ENCODE results near the gene PEX11A. TPM values are rescaled to one million over a fixed set of nuclear protein-coding genes. Genes with fewer than 3 reads are reported as not detected.
A peak's percentile ranks its signal among the peaks of the same experiment; 100 is the strongest.

PEX11A gene
- total RNA-seq, 2 experiments from 2014 or later, result 2.4 to 2.8 TPM

DNA sequence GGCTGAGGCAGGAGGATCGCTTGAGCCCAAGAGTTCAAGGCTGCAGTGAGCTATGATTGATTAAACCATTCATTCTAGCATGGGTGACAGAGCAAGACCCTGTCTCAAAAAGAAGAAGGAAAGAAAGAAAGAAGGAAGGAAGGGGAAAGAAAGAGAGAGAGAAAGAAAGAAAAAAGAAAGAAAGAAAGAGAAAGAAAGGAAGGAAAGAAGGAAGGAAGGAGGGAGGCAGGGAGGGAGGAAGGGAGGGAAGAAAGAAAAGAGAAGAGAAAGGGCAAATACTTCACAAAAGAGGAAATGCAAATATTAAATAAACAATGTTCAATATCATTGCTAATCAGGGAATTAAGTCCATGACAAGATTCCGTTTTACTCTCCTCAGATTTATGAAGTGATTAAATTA, 31.3 kb downstream of the PEX11A start:
- H3K4me3 Mint-ChIP-seq, result no peak overlapping the region
- no peak overlapping the region for H3K27ac Mint-ChIP-seq
- H3K27me3 Mint-ChIP-seq, result peaks cover 61% of the 10 kb centered on the region
- ChIA-PET CTCF (interaction anchor here (0.6 to 1.5 kb wide), 3 partner anchors 12 to 207 kb away, joined by 3 read pairs; no protein-coding TSS in a partner anchor), POLR2A (no interaction called here)
- no peaks in the 10 kb centered on the region for H3K36me3 Mint-ChIP-seq (ENCODE audit: low read depth)
- DNase-seq, result no peak
- H3K9me3 Mint-ChIP-seq, result no peaks in the 10 kb centered on the region
- H3K4me1 Mint-ChIP-seq, result peaks cover 13% of the 10 kb centered on the region

DNA sequence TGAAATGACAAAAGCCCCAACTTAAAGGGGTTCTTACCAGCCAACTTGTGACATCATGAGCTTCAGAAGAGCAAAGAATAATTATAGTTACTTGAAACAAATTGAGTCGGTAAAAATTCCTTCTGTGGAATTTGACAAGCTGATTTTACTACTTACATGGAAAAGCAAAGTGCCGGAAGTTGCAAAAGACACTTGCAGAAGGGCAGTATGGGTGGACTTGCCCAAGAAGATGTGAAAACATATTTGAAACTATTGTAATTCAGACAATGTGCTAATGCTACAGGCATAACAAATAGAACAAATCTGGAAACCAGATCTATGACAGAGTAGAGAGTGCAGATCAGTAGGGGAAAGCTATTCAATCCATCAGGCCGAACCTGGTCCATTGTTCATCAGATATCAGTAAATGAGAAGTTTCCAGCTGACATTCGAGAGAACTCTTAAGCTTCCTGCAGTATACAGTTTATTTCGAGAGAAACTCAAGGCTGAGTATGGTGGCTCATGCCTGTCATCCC, 32.8 kb downstream of the PEX11A start:
- ChIA-PET POLR2A (no interaction called here), CTCF (interaction anchor here (0.8 to 2.4 kb wide), 3 partner anchors 10 to 15 kb away, joined by 3 to 5 read pairs (median 3); no protein-coding TSS in a partner anchor)
- no peak overlapping the region for H3K27ac Mint-ChIP-seq
- H3K9me3 Mint-ChIP-seq, result no peaks in the 10 kb centered on the region
- H3K27me3 Mint-ChIP-seq, result peaks cover 63% of the 10 kb centered on the region
- no peak overlapping the region for H3K4me3 Mint-ChIP-seq
- peaks cover 14% of the 10 kb centered on the region for H3K4me1 Mint-ChIP-seq
- no peaks in the 10 kb centered on the region for H3K36me3 Mint-ChIP-seq (ENCODE audit: low read depth)
- no peak for DNase-seq

DNA sequence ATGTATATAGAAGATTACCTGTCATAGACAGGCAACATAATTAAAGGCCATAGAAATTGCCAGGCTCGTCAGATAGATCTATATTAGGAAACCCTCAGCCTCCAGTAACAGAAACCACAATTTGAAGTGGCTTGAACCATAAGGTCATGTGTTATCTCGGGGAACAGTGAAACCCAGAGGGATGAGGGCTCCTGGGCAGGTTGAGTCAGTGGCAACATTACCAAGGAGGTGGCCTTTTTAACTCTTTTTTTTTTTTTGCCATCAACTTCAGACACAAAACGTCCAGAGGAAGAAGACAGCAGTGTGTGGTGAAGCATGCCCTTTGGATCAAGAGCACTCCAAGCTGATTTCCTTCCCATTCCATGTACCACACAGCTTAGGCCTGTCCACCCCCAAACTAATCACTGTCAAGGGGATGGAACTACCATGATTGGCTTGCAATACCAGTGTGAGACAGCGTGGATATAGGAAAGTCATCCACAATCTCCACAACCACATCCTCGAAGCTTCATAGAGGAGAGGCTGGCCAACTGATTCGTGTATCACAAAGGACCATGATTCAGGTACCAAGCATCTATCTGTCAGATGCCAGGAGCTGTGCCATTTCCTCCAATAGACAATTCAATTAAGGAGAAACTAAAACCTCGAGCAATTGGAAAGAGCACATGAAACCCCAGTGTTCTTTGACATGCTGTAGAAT, 34.3 kb downstream of the PEX11A start:
- POLR2A ChIA-PET, result no interaction called here
- no peak overlapping the region for H3K4me3 Mint-ChIP-seq

DNA sequence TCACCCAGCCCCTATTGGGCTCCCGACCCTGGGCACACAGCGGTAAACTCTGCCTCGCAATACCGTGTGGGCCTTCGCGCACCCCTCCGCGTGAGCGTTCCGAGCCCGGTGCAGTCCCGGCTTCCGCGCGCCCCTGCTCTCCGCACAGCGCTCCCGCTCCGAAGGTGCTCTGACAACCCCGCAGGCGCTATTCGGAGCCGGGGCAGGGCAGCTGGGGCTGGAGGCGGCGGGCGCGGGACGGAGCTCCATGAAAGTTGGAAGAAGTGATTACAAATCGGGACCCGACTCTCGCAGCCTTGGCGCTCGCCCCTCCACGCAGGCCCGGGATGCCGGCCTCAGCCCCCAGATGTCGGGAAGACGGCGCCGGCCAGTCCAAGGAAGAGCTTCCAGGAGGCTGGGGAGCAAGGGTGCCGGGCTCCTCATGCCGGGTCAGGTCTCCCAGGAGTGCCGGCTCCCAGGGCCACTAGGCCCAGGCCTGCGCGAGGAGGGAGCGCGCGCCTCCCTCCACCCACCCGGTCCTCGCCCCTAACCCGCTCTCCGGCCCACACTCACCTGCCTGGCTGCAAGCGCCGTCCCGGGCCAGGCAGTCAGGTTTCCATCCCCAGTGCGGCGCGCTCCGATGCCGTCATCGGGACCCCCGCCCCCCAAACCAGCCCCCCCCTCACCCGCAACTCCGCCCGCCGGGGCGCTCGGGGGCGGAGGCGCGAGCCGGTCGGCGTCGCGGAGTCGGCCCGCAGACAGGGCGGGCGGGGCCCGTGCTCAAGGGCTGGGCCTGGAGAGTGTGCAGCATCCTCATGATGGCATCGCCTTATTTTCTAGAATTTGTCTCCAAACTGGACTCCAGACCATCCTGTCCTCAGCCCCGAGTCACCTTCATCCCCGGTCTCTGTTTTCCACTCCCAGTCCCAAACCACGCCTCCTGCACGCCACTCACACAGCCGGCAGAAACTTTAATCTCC, 35.4 kb downstream of the PEX11A start, which contains the start of gene KIF7:
TSS of gene KIF7 (minus strand) at position 621 of the 959 bp plus-strand sequence. CDS start 2,537 bp downstream, outside the sequence.
- Mint-ChIP-seq H3K27ac (no peak within 1 kb of the TSS), H3K4me1 (peaks cover 14% of the 10 kb centered on the region), H3K9me3 (no peaks in the 10 kb centered on the region), H3K27me3 (peaks cover 51% of the 10 kb centered on the region), H3K36me3 (ENCODE audit: low read depth) (no peaks in the 10 kb centered on the region), H3K4me3 (peak within 1 kb of the TSS; percentile 9)
- no peak for DNase-seq
- ChIA-PET CTCF (no interaction called here), POLR2A (interaction anchor here (0.6 kb wide), 1 partner anchor 9 kb away, joined by 3 read pairs; no protein-coding TSS in a partner anchor)

More for the DNA sequence above, 34.3 kb downstream of the PEX11A start:
- no peaks in the 10 kb centered on the region for H3K9me3 Mint-ChIP-seq
- CTCF ChIA-PET, result interaction anchor here (2.4 kb wide), 1 partner anchor 10 kb away, joined by 5 read pairs; no protein-coding TSS in a partner anchor
- H3K27me3 Mint-ChIP-seq, result peaks cover 58% of the 10 kb centered on the region
- DNase-seq, result no peak
- H3K27ac Mint-ChIP-seq, result no peak overlapping the region
- no peaks in the 10 kb centered on the region for H3K36me3 Mint-ChIP-seq (ENCODE audit: low read depth)
- peaks cover 14% of the 10 kb centered on the region for H3K4me1 Mint-ChIP-seq

DNA sequence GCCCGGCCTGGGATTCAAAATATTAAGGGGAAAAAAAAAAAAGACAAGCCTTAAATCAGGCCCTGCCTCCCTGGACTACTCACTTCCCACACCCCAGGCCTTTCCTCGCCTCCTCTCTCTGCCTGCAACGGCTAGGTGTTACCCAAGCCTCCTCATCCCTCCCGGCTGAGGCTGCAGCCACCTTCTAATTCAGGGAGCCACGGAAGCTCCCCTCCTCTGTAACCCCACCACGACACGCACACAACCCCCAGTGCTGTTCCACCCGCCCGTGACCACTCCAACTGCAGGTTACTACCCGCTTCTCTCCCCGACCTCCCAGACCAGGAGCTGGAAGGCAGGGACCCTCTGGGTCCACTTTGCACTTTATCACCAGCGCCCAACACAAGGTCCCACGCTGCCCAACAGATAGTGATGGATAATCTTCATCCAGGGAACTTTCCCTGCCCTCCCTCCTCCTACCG, 36.2 kb downstream of the PEX11A start:
- no peak for DNase-seq
- CTCF ChIA-PET, result no interaction called here
- Mint-ChIP-seq H3K27me3 (peaks cover 48% of the 10 kb centered on the region), H3K9me3 (no peaks in the 10 kb centered on the region), H3K4me3 (peak overlapping the region; percentile 9), H3K36me3 (ENCODE audit: low read depth) (no peaks in the 10 kb centered on the region), H3K4me1 (peaks cover 14% of the 10 kb centered on the region), H3K27ac (no peak overlapping the region)
- POLR2A ChIA-PET, result interaction anchor here (0.6 kb wide), 1 partner anchor 9 kb away, joined by 3 read pairs; no protein-coding TSS in a partner anchor

DNA sequence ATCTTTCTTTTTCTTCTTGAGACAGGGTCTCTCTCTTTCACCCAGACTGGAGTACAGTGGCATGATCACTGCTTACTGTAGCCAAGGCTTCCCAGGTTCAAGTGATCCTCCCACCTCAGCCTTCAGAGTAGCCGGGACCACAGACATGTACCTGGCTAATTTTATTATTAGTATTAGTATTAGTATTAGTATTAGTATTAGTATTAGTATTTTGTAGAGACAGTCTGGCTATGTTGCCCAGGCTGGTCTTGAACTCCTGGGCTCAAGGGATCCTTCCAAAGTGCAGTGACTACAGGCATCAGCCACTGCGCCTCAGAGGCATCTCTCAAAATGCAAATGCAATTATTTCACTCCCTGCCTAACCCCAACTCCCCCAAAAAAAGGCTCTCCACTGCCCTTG, 37.0 kb downstream of the PEX11A start:
- Mint-ChIP-seq H3K27me3 (peaks cover 42% of the 10 kb centered on the region), H3K9me3 (no peaks in the 10 kb centered on the region)
- CTCF ChIA-PET, result no interaction called here

DNA sequence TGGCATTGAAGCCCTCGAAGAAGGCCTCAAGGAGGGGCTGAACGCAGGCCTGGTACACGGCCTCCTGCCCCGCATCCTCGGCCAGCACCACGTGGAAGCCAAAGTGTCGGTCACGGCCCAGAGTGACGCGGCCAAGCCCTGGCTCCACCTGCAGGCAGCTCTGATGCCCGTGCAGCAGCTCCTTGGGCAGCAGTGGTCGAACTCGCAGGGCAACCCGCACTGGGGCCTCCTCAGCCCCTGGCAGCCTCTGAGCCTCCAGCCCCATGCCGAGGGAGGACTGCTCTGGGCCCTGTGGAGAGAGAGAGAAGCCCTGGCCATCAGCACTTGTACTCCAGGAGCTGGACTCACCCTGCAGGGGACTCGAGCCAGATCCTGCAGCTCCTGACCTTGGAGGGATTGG, 37.9 kb downstream of the PEX11A start:
- Mint-ChIP-seq H3K4me1 (peaks cover 14% of the 10 kb centered on the region), H3K36me3 (ENCODE audit: low read depth) (no peaks in the 10 kb centered on the region), H3K4me3 (no peak overlapping the region), H3K27ac (no peak overlapping the region), H3K27me3 (peaks cover 37% of the 10 kb centered on the region), H3K9me3 (no peaks in the 10 kb centered on the region)
- POLR2A ChIA-PET, result no interaction called here
- CTCF ChIA-PET, result no interaction called here
- DNase-seq, result no peak

More for the DNA sequence above, 37.0 kb downstream of the PEX11A start:
- Mint-ChIP-seq H3K27ac (no peak overlapping the region), H3K4me1 (peaks cover 14% of the 10 kb centered on the region), H3K4me3 (no peak overlapping the region), H3K36me3 (ENCODE audit: low read depth) (no peaks in the 10 kb centered on the region)
- POLR2A ChIA-PET, result no interaction called here
- DNase-seq, result no peak

DNA sequence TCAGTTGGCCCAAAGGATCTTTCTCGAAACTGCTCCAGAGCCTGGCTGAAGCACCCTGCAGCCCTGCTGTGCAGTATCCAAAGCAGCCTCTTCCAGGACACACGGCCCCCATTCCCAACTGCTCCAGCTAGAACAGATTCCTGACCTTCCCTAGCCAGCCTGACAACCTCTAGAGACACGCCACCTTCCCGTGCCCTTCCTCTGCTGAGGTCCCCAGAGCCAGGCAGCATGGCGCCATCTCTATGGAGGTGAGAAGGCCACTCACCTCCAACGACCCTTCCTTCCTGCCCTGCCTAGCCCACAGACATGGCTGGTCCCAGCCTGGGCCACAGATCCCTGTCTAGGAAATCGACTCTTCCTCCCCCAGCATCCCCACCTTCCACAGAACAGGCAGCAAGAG, 38.4 kb downstream of the PEX11A start:
- no peaks in the 10 kb centered on the region for H3K36me3 Mint-ChIP-seq (ENCODE audit: low read depth)
- H3K27ac Mint-ChIP-seq, result no peak overlapping the region
- no peak for DNase-seq
- peaks cover 14% of the 10 kb centered on the region for H3K4me1 Mint-ChIP-seq
- CTCF ChIA-PET, result no interaction called here
- POLR2A ChIA-PET, result no interaction called here
- H3K27me3 Mint-ChIP-seq, result peaks cover 33% of the 10 kb centered on the region
- no peak overlapping the region for H3K4me3 Mint-ChIP-seq
- no peaks in the 10 kb centered on the region for H3K9me3 Mint-ChIP-seq

DNA sequence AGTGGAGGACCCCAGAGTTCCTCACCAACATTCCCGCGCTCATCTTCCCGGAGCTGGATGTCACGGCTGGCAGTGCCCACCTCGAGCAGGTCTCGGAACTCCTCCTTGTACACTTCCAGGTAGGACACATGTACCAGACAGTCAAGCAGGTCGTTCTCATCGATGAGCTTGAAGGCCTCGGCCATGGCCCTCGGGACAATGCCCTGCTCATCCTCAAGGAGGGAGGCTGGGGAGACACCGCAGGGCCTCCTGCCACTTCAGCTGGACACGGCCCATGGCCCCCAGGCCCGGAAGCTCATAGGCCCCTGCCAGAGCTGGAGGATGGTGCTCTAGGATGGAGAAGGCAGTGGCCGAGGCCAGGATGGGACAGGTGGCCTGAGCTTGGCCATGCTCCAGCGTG, 40.8 kb downstream of the PEX11A start:
- POLR2A ChIA-PET, result no interaction called here
- no peak overlapping the region for H3K4me3 Mint-ChIP-seq
- DNase-seq, result no peak
- CTCF ChIA-PET, result no interaction called here
- H3K4me1 Mint-ChIP-seq, result peaks cover 5% of the 10 kb centered on the region
- H3K27me3 Mint-ChIP-seq, result peaks cover 16% of the 10 kb centered on the region
- H3K27ac Mint-ChIP-seq, result no peak overlapping the region
- H3K9me3 Mint-ChIP-seq, result no peaks in the 10 kb centered on the region
- no peaks in the 10 kb centered on the region for H3K36me3 Mint-ChIP-seq (ENCODE audit: low read depth)

DNA sequence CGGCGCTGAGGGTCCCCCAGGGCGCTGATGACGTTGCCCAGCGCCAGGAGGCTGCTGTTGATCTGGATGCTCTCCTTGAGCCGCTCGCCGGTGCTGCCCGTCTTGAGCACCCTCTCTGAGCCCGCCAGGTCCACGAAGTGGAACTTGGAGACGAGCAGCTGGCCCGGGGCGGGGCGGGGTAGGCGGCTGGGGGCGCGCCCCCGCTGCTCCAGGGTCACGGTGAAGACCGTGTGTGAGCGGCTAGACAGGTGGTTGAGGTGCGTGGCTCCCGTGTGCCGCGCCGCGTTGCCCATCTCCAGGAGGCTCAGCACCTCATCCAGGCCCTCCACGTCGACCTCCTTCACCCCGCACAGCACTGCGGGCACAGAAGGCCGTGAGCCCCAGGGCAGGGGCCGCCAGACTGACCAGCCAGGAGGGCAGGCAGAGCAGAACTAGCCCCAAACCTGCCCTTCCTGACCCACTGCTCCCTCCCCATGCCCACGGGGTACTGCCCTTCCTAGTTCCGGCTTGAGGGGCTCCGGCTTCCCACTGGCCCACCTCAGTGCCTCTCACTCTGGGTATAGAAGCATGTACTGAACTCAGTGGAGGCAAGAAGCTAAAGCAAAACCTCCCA, 41.4 kb downstream of the PEX11A start:
- Mint-ChIP-seq H3K4me1 (no peaks in the 10 kb centered on the region), H3K27me3 (peaks cover 10% of the 10 kb centered on the region), H3K9me3 (no peaks in the 10 kb centered on the region), H3K27ac (no peak overlapping the region), H3K36me3 (ENCODE audit: low read depth) (no peaks in the 10 kb centered on the region), H3K4me3 (no peak overlapping the region)
- POLR2A ChIA-PET, result no interaction called here
- CTCF ChIA-PET, result interaction anchor here (1.6 kb wide), 1 partner anchor 91 kb away, joined by 3 read pairs; no protein-coding TSS in a partner anchor
- DNase-seq, result no peak

DNA sequence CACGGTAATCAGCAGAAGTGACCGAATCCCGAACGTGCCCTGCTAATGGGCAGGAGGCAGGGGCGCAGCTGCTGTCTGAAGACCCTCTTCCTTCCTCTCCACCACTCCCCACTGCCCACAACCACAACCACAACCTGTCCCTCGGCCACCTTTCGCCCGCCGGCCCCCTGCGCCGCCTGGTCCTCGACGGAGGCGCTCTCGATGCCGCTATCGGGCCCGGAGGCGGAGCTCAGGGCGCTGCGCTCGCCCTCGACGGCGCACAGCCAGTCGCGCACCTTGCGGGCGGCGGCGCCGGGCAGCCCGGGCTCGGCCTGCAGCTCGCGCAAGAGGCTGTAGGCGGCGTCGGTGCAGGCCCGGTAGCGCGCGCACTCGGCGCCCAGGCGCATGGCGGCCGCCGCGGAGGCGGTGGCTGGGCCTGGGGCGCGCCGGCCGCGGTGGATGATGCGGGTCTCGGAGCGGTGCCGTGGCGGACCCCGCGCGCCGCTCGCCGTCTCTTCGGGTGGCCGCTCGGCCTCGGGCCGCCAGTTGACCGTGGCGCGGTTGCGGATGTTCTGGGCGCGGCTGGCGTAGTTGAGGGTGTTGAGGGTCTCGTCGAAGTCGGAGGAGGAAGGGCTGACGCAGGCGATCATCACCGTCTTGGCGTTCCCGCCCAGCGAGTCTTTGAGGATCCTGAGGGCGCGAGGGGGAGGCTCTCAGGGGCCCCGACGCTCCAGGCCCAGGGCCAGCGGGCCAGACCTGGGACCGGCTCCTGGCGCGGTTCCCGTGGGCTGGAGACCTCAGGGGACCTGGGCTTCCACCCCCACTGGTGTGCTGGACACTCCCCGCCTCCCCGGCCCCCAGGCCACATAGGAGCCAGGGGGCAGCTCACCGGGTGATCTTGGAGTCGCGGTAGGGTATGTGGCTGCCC, 42.2 kb downstream of the PEX11A start:
- H3K27ac Mint-ChIP-seq, result no peak overlapping the region
- DNase-seq, result no peak
- H3K9me3 Mint-ChIP-seq, result no peaks in the 10 kb centered on the region
- H3K27me3 Mint-ChIP-seq, result peaks cover 9% of the 10 kb centered on the region
- POLR2A ChIA-PET, result no interaction called here
- no peak overlapping the region for H3K4me3 Mint-ChIP-seq
- CTCF ChIA-PET, result interaction anchor here (0.7 to 1.6 kb wide), 4 partner anchors 10 to 92 kb away, joined by 3 to 9 read pairs (median 3); no protein-coding TSS in a partner anchor
- no peaks in the 10 kb centered on the region for H3K4me1 Mint-ChIP-seq
- no peaks in the 10 kb centered on the region for H3K36me3 Mint-ChIP-seq (ENCODE audit: low read depth)
